HepG2 (cell line): ENCODE measurements around the gene HIC1. TPM values are rescaled to one million over a fixed set of nuclear protein-coding genes. Genes with fewer than 3 reads are reported as not detected.
A peak's percentile ranks its signal among the peaks of the same experiment; 100 is the strongest.

Experiments used
- BRCA1 ChIP-seq: sonication (generic); formaldehyde crosslinking; IDR thresholded peaks from 2 replicates; pipeline ENCODE4 v1.4.0; 2020; ENCODE audit warnings: missing genetic modification reagents
- DNMT3B ChIP-seq: conservative IDR thresholded peaks from 2 replicates; pipeline ENCODE4 v1.6.1; 2016; ENCODE audit warnings: missing biosample characterization, control low read depth
- FOXC1 ChIP-seq: sonication (generic); formaldehyde crosslinking; IDR thresholded peaks from 2 replicates; pipeline ENCODE4 v1.8.0; 2022; ENCODE audit warnings: mild to moderate bottlenecking, missing genetic modification reagents, borderline replicate concordance
- GTF2F1 ChIP-seq: fragments of 150-350 bp; IDR thresholded peaks from 2 replicates; pipeline ENCODE4 v1.6.1; 2014; ENCODE audit warnings: low read length
- KLF12 ChIP-seq: sonication (generic); formaldehyde crosslinking; IDR thresholded peaks from 2 replicates; pipeline ENCODE4 v1.4.0; 2020; ENCODE audit warnings: missing genetic modification reagents, borderline replicate concordance
- KLF13 ChIP-seq: sonication (generic); formaldehyde crosslinking; IDR thresholded peaks from 2 replicates; pipeline ENCODE4 v1.4.0; 2020; ENCODE audit warnings: mild to moderate bottlenecking, missing genetic modification reagents
- MAZ ChIP-seq, 2 experiments: sonication (generic) in 1 of 2; formaldehyde crosslinking in 1 of 2; IDR thresholded peaks; 2 replicates each; pipeline versions ENCODE4 v1.5.0 to v1.6.1; 2012 to 2020; ENCODE audit warnings: low read depth in 2 of 2, mild to moderate bottlenecking in 2 of 2, borderline replicate concordance in 1 of 2, improper control_type of control experiment in 1 of 2, low read length in 1 of 2, missing genetic modification reagents in 1 of 2, moderate library complexity in 1 of 2
- MEIS1 ChIP-seq: sonication (generic); formaldehyde crosslinking; IDR thresholded peaks from 2 replicates; pipeline ENCODE4 v1.9.0; 2021; ENCODE audit warnings: mild to moderate bottlenecking, missing genetic modification reagents, moderate library complexity, borderline replicate concordance
- MIER2 ChIP-seq: IDR thresholded peaks from 2 replicates; pipeline ENCODE4 v1.6.1; 2016; ENCODE audit warnings: missing biosample characterization, missing genetic modification reagents
- POLR2AphosphoS2 ChIP-seq: IDR thresholded peaks from 2 replicates; pipeline ENCODE4 v1.6.1; 2011; ENCODE audit warnings: low read depth, low read length, improper control_type of control experiment
- RXRA ChIP-seq: sonication (generic); formaldehyde crosslinking; IDR thresholded peaks from 2 replicates; pipeline ENCODE4 v1.5.1; 2020; ENCODE audit warnings: missing genetic modification reagents
- RXRB ChIP-seq: IDR thresholded peaks from 2 replicates; pipeline ENCODE4 v1.6.1; 2016; ENCODE audit warnings: borderline replicate concordance, missing genetic modification reagents, missing compliant biosample characterization
- TRIM24 ChIP-seq: sonication (generic); formaldehyde crosslinking; IDR thresholded peaks from 2 replicates; pipeline ENCODE4 v1.8.0; 2022; ENCODE audit warnings: mild to moderate bottlenecking, missing genetic modification reagents
- ZNF468 ChIP-seq: sonication (generic); formaldehyde crosslinking; IDR thresholded peaks from 2 replicates; pipeline ENCODE4 v1.8.0; 2022; ENCODE audit warnings: mild to moderate bottlenecking, moderate library complexity, missing genetic modification reagents
- ZNF546 ChIP-seq: sonication (generic); formaldehyde crosslinking; conservative IDR thresholded peaks from 2 replicates; pipeline ENCODE4 v1.8.1; 2023; ENCODE audit warnings: mild to moderate bottlenecking, missing genetic modification reagents
- ZNF556 ChIP-seq: sonication (generic); formaldehyde crosslinking; IDR thresholded peaks from 2 replicates; pipeline ENCODE4 v1.4.0; 2020; ENCODE audit warnings: mild to moderate bottlenecking, missing genetic modification reagents, borderline replicate concordance
- ZNF619 ChIP-seq: sonication (generic); formaldehyde crosslinking; IDR thresholded peaks from 2 replicates; pipeline ENCODE4 v1.4.0; 2020; ENCODE audit warnings: mild to moderate bottlenecking, missing genetic modification reagents
- ZNF713 ChIP-seq: sonication (generic); formaldehyde crosslinking; IDR thresholded peaks from 2 replicates; pipeline ENCODE4 v1.4.0; 2020; ENCODE audit warnings: mild to moderate bottlenecking, missing genetic modification reagents
- ZNF773 ChIP-seq: sonication (generic); formaldehyde crosslinking; IDR thresholded peaks from 2 replicates; pipeline ENCODE4 v1.4.0; 2020; ENCODE audit warnings: missing genetic modification reagents, borderline replicate concordance
- polyA plus RNA-seq, 8 experiments: library from polyadenylated mRNA; depleted of rRNA in 3 of 8; stranded (reverse) in 7 of 8; unstranded in 1 of 8; fragments of >200 nt; fragmentation: Illumina TruSeq in 4 of 8; extraction: Trizol in 4 of 8; gene quantifications; 2 replicates each; pipeline versions ENCODE4 v1.2.1 to v1.2.3, GENCODE V29; 2011 to 2016; ENCODE audit warnings: low read depth in 4 of 8, missing spikeins in 1 of 8, mixed read lengths in 1 of 8; ENCODE audit not compliant: insufficient read depth in 1 of 8
- total RNA-seq, 5 experiments: library from RNA; depleted of rRNA; stranded (reverse); fragments of >200 nt; fragmentation: Illumina TruSeq; extraction: Trizol; gene quantifications; 2 replicates each; pipeline ENCODE4 v1.2.3, GENCODE V29; 2016; ENCODE audit warnings: low read depth in 1 of 5
- TF ChIP-seq, protein P1 (sequence below): sonication (generic); formaldehyde crosslinking; IDR thresholded peaks from 2 replicates; pipeline ENCODE4 v1.8.1; 2023; ENCODE audit warnings: mild to moderate bottlenecking, missing genetic modification reagents
- TF ChIP-seq, protein P2 (sequence below): sonication (generic); formaldehyde crosslinking; IDR thresholded peaks from 2 replicates; pipeline ENCODE4; 2020; ENCODE audit warnings: missing genetic modification reagents, mild to moderate bottlenecking, borderline replicate concordance
- TF ChIP-seq, protein P3 (sequence below): sonication (generic); formaldehyde crosslinking; IDR thresholded peaks from 2 replicates; pipeline ENCODE4 v1.5.0; 2020; ENCODE audit warnings: mild to moderate bottlenecking, missing genetic modification reagents, moderate library complexity

HIC1 gene
- total and polyA plus RNA-seq, 2 of the 13 experiments (the other 11 are each of a cell fraction or from before 2014, with no cell fraction given), result 0.04 to 0.31 TPM

DNA sequence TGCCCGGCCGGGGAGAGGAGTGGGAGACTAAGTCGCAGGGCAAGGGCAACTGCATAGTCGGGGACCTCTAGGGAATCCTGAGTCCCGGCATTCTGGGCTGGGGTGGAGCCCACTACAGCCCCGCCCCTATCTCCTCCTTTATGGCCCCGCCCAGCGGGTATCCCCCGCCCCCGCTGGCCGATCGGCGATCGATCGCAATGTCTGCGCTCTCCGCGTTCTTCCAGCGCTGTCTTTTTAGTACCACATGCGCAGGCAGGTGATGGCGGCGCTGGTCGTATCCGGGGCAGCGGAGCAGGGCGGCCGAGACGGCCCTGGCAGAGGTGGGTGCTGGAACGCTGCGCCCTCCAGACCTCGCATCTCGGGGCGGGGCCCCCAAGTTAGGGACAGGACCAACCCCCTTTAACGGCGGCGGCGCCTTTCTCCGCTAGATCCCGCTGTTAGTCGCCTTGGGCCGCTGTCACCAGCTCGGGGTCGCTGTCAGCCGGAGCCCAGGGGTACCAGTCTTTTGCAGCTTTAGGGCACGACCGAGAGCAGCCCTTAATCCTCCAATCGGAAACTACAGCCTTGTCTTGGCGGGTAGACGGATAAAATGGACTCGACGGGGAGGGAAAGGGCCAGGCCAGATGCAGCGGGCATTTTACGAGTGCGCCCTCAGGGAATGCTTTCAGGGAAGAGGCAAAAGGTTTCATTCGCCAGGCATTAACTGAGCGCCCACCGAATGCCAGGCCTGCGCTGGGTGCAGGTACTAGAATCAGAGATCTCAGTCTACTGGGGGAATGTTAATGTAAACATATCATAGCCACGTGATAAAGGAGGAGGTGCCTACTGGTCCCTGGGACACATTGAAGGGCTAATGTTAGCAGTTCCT, 24.8 kb upstream of the HIC1 start, which contains the start of gene DPH1 (continued):
- TF ChIP-seq MAZ (IDR thresholded peaks at IDR 0.05; ENCODE audit: borderline replicate concordance, low read depth, low read length), result peak; percentile 99
- TF ChIP-seq MAZ (CRISPR knock-in tag; IDR thresholded peaks at IDR 0.05; ENCODE audit: low read depth), result peak; percentile 96
- no peak for TF ChIP-seq BRCA1 (CRISPR knock-in tag)
- TF ChIP-seq ZNF546, result no peak
- 0 out of 2 replicates have a peak, but pooled peaks have one; percentile 20 for TF ChIP-seq KLF13 (CRISPR knock-in tag)
- TF ChIP-seq ZNF713, result no peak
- TF ChIP-seq, protein P1, sequence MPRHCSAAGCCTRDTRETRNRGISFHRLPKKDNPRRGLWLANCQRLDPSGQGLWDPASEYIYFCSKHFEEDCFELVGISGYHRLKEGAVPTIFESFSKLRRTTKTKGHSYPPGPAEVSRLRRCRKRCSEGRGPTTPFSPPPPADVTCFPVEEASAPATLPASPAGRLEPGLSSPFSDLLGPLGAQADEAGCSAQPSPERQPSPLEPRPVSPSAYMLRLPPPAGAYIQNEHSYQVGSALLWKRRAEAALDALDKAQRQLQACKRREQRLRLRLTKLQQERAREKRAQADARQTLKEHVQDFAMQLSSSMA (CRISPR knock-in tag), result no peak
- peak; percentile 68; the same call in 1 of the 2 replicates for TF ChIP-seq RXRB (CRISPR knock-in tag)
- TF ChIP-seq RXRA (CRISPR knock-in tag), result peak; percentile 77
- peak; percentile 92; the same call in 1 of the 2 replicates for TF ChIP-seq ZNF468 (CRISPR knock-in tag)
- no peak for TF ChIP-seq MEIS1 (CRISPR knock-in tag)
- no peak for TF ChIP-seq GTF2F1
- TF ChIP-seq, protein P2, sequence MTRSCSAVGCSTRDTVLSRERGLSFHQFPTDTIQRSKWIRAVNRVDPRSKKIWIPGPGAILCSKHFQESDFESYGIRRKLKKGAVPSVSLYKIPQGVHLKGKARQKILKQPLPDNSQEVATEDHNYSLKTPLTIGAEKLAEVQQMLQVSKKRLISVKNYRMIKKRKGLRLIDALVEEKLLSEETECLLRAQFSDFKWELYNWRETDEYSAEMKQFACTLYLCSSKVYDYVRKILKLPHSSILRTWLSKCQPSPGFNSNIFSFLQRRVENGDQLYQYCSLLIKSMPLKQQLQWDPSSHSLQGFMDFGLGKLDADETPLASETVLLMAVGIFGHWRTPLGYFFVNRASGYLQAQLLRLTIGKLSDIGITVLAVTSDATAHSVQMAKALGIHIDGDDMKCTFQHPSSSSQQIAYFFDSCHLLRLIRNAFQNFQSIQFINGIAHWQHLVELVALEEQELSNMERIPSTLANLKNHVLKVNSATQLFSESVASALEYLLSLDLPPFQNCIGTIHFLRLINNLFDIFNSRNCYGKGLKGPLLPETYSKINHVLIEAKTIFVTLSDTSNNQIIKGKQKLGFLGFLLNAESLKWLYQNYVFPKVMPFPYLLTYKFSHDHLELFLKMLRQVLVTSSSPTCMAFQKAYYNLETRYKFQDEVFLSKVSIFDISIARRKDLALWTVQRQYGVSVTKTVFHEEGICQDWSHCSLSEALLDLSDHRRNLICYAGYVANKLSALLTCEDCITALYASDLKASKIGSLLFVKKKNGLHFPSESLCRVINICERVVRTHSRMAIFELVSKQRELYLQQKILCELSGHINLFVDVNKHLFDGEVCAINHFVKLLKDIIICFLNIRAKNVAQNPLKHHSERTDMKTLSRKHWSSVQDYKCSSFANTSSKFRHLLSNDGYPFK (CRISPR knock-in tag), result peak; percentile 94
- TF ChIP-seq KLF12 (CRISPR knock-in tag), result peak; percentile 73; the same call in 1 of the 2 replicates
- TF ChIP-seq ZNF619 (CRISPR knock-in tag), result 0 out of 2 replicates have a peak, but pooled peaks have one; percentile 62
- peak; percentile 73; the same call in 1 of the 2 replicates for TF ChIP-seq FOXC1 (CRISPR knock-in tag)
- TF ChIP-seq, protein P3, sequence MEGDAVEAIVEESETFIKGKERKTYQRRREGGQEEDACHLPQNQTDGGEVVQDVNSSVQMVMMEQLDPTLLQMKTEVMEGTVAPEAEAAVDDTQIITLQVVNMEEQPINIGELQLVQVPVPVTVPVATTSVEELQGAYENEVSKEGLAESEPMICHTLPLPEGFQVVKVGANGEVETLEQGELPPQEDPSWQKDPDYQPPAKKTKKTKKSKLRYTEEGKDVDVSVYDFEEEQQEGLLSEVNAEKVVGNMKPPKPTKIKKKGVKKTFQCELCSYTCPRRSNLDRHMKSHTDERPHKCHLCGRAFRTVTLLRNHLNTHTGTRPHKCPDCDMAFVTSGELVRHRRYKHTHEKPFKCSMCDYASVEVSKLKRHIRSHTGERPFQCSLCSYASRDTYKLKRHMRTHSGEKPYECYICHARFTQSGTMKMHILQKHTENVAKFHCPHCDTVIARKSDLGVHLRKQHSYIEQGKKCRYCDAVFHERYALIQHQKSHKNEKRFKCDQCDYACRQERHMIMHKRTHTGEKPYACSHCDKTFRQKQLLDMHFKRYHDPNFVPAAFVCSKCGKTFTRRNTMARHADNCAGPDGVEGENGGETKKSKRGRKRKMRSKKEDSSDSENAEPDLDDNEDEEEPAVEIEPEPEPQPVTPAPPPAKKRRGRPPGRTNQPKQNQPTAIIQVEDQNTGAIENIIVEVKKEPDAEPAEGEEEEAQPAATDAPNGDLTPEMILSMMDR (CRISPR knock-in tag), result peak; percentile 35
- no peak for TF ChIP-seq TRIM24 (CRISPR knock-in tag)
- no peak for TF ChIP-seq ZNF556
- TF ChIP-seq MIER2 (CRISPR knock-in tag), result peak; percentile 55; the same call in 1 of the 2 replicates
- TF ChIP-seq POLR2AphosphoS2, result peak; percentile 99
- no peak for TF ChIP-seq ZNF773 (CRISPR knock-in tag)
- TF ChIP-seq DNMT3B (CRISPR knock-in tag), result peak; percentile 66; the same call in 1 of the 2 replicates
